GM12878 (cell line): Measurements from ENCODE around the gene CHRNB2. TPM values are rescaled to one million over a fixed set of nuclear protein-coding genes. Genes with fewer than 3 reads are reported as not detected.

Experiments used
- BACH1 ChIP-seq: fragments of 450-650 bp; IDR thresholded peaks from 2 replicates; pipeline ENCODE4 v1.6.1; 2017; ENCODE audit warnings: mild to moderate bottlenecking, borderline replicate concordance
- BHLHE40 ChIP-seq, 2 experiments: fragments of 450-650 bp in 1 of 2; IDR thresholded peaks; 2 replicates each; pipeline ENCODE4 v1.6.1; 2011 to 2017; ENCODE audit warnings: low read depth in 2 of 2, borderline replicate concordance in 1 of 2, improper control_type of control experiment in 1 of 2, low read length in 1 of 2, mild to moderate bottlenecking in 1 of 2
- CBX3 ChIP-seq: fragments of 200-600 bp; sonication (generic); IDR thresholded peaks from 2 replicates; pipeline ENCODE4 v1.6.1; 2016; ENCODE audit warnings: low read depth, borderline replicate concordance
- EED ChIP-seq: sonication (generic); IDR thresholded peaks from 2 replicates; pipeline ENCODE4 v1.6.1; 2016; ENCODE audit warnings: antibody characterized with exemption, low read depth
- HDAC6 ChIP-seq: fragments of 200-600 bp; sonication (generic); IDR thresholded peaks from one replicate; pipeline ENCODE4 v1.8.0; 2017; ENCODE audit warnings: antibody characterized with exemption; ENCODE audit not compliant: unreplicated experiment
- IRF3 ChIP-seq: fragments of 450-650 bp; IDR thresholded peaks from 2 replicates; pipeline ENCODE4 v1.6.1; 2014; ENCODE audit warnings: mild to moderate bottlenecking
- KLF5 ChIP-seq: fragments of 450-650 bp; IDR thresholded peaks from 2 replicates; pipeline ENCODE4 v1.6.1; 2014; ENCODE audit warnings: mild to moderate bottlenecking; ENCODE audit not compliant: partially characterized antibody
- LARP7 ChIP-seq: fragments of 450-650 bp; IDR thresholded peaks from 2 replicates; pipeline ENCODE4 v1.6.1; 2017; ENCODE audit warnings: mild to moderate bottlenecking
- NBN ChIP-seq: fragments of 450-650 bp; IDR thresholded peaks from 2 replicates; pipeline ENCODE4 v1.6.1; 2016
- POLR2AphosphoS5 ChIP-seq: IDR thresholded peaks from 2 replicates; pipeline ENCODE4 v1.6.1; 2011; ENCODE audit warnings: mild to moderate bottlenecking, low read length, inconsistent platforms
- SMARCA5 ChIP-seq: fragments of 450-650 bp; IDR thresholded peaks from 2 replicates; pipeline ENCODE4 v1.6.1; 2017; ENCODE audit warnings: mild to moderate bottlenecking
- SMC3 ChIP-seq: IDR thresholded peaks from 2 replicates; pipeline ENCODE4 v1.6.1; 2011; ENCODE audit warnings: low read length, improper control_type of control experiment, borderline replicate concordance
- TCF3 ChIP-seq: IDR thresholded peaks from 2 replicates; pipeline ENCODE4 v1.6.1; 2012; ENCODE audit warnings: low read depth, mild to moderate bottlenecking, low read length, borderline replicate concordance; ENCODE audit not compliant: insufficient read depth
- YY1 ChIP-seq: IDR thresholded peaks from 2 replicates; pipeline ENCODE4 v1.6.1; 2011; ENCODE audit warnings: low read depth, mild to moderate bottlenecking, low read length
- ZBTB11 ChIP-seq: fragments of 450-650 bp; formaldehyde crosslinking; IDR thresholded peaks from 2 replicates; pipeline ENCODE4 v1.5.0; 2022; ENCODE audit warnings: mild to moderate bottlenecking, missing genetic modification characterization
- polyA plus RNA-seq, 11 experiments: library from polyadenylated mRNA; depleted of rRNA in 4 of 11; unstranded in 6 of 11; stranded (reverse) in 5 of 11; fragments of >200 nt; fragmentation: Nextera tagmentation in 4 of 11; fragmentation: Illumina TruSeq in 1 of 11; extraction: Ambion mirVana in 4 of 11; extraction: Trizol in 1 of 11; gene quantifications; 1 replicate in 1 of 11; 2 replicates in 10 of 11; pipeline versions ENCODE4 v1.2.1 to v1.2.3, GENCODE V29; 2011 to 2016; ENCODE audit warnings: inconsistent platforms in 2 of 11, missing spikeins in 2 of 11, low read depth in 1 of 11
- total RNA-seq, 4 experiments: library from RNA; depleted of rRNA in 3 of 4; stranded (reverse); fragments of >200 nt in 3 of 4; fragmentation: Illumina TruSeq in 1 of 4; extraction: Trizol in 1 of 4; gene quantifications; 2 replicates each; pipeline versions ENCODE4 v1.2.1 to v1.2.3, GENCODE V29; 2013 to 2021
- TF ChIP-seq, protein P1 (sequence below), 3 experiments: IDR thresholded peaks in 2 of 3; conservative IDR thresholded peaks in 1 of 3; 2 replicates each; pipeline ENCODE4 v1.5.1; 2011; ENCODE audit warnings: low read depth in 3 of 3, low read length in 3 of 3, mild to moderate bottlenecking in 3 of 3, control low read depth in 2 of 3, moderate library complexity in 2 of 3, inconsistent platforms in 1 of 3, mixed read lengths in 1 of 3; ENCODE audit not compliant: control insufficient read depth in 2 of 3, insufficient read depth in 1 of 3; ENCODE audit errors: extremely low read depth in 1 of 3
- TF ChIP-seq, protein P2 (sequence below): IDR thresholded peaks from 2 replicates; pipeline ENCODE4 v1.6.1; 2012; ENCODE audit warnings: mild to moderate bottlenecking, low read depth, low read length
- TF ChIP-seq, protein P3 (sequence below): fragments of 450-650 bp; IDR thresholded peaks from 2 replicates; pipeline ENCODE4 v1.6.1; 2017; ENCODE audit warnings: mild to moderate bottlenecking, low read depth, inconsistent platforms; ENCODE audit not compliant: poor library complexity, severe bottlenecking

Gene CHRNB2
- total and polyA plus RNA-seq, 10 of the 15 experiments (the other 5 are each of a cell fraction or from before 2014, with no cell fraction given) = 0.01 to 0.11 (median 0.03) TPM; not detected in 6

DNA sequence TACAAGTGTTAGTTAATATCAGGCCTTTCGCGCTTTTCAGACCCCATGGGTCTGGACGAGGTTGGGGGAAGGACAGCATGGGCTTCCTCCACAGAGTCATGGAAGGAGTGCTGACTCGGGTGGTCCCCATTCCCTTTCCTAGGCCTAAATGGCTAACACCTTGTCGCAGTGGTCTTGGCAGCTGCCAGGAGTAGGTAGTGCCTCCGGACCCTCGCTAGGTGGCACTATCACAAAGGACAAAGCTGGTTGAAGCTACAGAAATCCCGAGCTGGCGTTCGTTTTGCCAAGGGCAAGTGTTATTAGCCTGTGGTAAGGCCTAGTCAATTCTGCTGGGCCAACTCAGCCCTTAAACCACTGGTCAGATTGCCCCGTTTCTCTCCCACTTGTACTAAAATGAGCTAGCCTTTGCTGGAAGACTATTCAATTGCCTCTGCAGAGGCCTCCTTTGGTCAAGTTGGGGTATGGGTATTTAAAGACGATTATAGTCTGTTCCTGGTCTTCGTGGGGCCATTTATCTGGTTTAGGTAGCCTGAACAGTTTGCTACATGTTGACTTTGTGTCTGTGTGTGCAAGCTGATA lies 8.0 kb upstream of the CHRNB2 start (continued):
- peak in 1 of 2 experiments; percentile 39; a peak in 1 of 4 replicates for TF ChIP-seq BHLHE40 (IDR thresholded peaks at IDR 0.05; ENCODE audit: borderline replicate concordance in 1 of 2, low read depth in 2 of 2, low read length in 1 of 2)
- peak; percentile 86 for TF ChIP-seq SMC3
- TF ChIP-seq SMARCA5 = peak; percentile 91; the same call in 1 of the 2 replicates
- TF ChIP-seq KLF5 = no peak
- TF ChIP-seq CBX3 = no peak
- 0 out of 2 replicates have a peak, but pooled peaks have one; percentile 11 for TF ChIP-seq NBN
- TF ChIP-seq LARP7 = no peak
- TF ChIP-seq HDAC6 = no peak
- no peak for TF ChIP-seq ZBTB11 (CRISPR knock-in tag)
- TF ChIP-seq IRF3 = no peak; the same call in 1 of the 2 replicates
- TF ChIP-seq YY1 = peak; percentile 74
- no peak for TF ChIP-seq TCF3
- TF ChIP-seq, protein P1, sequence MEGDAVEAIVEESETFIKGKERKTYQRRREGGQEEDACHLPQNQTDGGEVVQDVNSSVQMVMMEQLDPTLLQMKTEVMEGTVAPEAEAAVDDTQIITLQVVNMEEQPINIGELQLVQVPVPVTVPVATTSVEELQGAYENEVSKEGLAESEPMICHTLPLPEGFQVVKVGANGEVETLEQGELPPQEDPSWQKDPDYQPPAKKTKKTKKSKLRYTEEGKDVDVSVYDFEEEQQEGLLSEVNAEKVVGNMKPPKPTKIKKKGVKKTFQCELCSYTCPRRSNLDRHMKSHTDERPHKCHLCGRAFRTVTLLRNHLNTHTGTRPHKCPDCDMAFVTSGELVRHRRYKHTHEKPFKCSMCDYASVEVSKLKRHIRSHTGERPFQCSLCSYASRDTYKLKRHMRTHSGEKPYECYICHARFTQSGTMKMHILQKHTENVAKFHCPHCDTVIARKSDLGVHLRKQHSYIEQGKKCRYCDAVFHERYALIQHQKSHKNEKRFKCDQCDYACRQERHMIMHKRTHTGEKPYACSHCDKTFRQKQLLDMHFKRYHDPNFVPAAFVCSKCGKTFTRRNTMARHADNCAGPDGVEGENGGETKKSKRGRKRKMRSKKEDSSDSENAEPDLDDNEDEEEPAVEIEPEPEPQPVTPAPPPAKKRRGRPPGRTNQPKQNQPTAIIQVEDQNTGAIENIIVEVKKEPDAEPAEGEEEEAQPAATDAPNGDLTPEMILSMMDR (IDR thresholded peaks at IDR 0.05 in 2 of 3, conservative IDR thresholded peaks at IDR 0.05 in 1 of 3; ENCODE audit: control insufficient read depth in 2 of 3, extremely low read depth in 1 of 3, insufficient read depth in 1 of 3, low read depth in 3 of 3, low read length in 3 of 3) = peak; percentile 94 to 96 (median 96)
- TF ChIP-seq BACH1 = no peak
- TF ChIP-seq, protein P2, sequence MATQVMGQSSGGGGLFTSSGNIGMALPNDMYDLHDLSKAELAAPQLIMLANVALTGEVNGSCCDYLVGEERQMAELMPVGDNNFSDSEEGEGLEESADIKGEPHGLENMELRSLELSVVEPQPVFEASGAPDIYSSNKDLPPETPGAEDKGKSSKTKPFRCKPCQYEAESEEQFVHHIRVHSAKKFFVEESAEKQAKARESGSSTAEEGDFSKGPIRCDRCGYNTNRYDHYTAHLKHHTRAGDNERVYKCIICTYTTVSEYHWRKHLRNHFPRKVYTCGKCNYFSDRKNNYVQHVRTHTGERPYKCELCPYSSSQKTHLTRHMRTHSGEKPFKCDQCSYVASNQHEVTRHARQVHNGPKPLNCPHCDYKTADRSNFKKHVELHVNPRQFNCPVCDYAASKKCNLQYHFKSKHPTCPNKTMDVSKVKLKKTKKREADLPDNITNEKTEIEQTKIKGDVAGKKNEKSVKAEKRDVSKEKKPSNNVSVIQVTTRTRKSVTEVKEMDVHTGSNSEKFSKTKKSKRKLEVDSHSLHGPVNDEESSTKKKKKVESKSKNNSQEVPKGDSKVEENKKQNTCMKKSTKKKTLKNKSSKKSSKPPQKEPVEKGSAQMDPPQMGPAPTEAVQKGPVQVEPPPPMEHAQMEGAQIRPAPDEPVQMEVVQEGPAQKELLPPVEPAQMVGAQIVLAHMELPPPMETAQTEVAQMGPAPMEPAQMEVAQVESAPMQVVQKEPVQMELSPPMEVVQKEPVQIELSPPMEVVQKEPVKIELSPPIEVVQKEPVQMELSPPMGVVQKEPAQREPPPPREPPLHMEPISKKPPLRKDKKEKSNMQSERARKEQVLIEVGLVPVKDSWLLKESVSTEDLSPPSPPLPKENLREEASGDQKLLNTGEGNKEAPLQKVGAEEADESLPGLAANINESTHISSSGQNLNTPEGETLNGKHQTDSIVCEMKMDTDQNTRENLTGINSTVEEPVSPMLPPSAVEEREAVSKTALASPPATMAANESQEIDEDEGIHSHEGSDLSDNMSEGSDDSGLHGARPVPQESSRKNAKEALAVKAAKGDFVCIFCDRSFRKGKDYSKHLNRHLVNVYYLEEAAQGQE = no peak
- peak; percentile 13; the same call in 1 of the 2 replicates for TF ChIP-seq EED
- no peak for TF ChIP-seq POLR2AphosphoS5
- TF ChIP-seq, protein P3, sequence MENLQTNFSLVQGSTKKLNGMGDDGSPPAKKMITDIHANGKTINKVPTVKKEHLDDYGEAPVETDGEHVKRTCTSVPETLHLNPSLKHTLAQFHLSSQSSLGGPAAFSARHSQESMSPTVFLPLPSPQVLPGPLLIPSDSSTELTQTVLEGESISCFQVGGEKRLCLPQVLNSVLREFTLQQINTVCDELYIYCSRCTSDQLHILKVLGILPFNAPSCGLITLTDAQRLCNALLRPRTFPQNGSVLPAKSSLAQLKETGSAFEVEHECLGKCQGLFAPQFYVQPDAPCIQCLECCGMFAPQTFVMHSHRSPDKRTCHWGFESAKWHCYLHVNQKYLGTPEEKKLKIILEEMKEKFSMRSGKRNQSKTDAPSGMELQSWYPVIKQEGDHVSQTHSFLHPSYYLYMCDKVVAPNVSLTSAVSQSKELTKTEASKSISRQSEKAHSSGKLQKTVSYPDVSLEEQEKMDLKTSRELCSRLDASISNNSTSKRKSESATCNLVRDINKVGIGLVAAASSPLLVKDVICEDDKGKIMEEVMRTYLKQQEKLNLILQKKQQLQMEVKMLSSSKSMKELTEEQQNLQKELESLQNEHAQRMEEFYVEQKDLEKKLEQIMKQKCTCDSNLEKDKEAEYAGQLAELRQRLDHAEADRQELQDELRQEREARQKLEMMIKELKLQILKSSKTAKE = no peak
